ENCODE measurements around the gene PNRC2.
A peak's percentile ranks its signal among the peaks of the same experiment; 100 is the strongest.

The PNRC2 gene

DNA sequence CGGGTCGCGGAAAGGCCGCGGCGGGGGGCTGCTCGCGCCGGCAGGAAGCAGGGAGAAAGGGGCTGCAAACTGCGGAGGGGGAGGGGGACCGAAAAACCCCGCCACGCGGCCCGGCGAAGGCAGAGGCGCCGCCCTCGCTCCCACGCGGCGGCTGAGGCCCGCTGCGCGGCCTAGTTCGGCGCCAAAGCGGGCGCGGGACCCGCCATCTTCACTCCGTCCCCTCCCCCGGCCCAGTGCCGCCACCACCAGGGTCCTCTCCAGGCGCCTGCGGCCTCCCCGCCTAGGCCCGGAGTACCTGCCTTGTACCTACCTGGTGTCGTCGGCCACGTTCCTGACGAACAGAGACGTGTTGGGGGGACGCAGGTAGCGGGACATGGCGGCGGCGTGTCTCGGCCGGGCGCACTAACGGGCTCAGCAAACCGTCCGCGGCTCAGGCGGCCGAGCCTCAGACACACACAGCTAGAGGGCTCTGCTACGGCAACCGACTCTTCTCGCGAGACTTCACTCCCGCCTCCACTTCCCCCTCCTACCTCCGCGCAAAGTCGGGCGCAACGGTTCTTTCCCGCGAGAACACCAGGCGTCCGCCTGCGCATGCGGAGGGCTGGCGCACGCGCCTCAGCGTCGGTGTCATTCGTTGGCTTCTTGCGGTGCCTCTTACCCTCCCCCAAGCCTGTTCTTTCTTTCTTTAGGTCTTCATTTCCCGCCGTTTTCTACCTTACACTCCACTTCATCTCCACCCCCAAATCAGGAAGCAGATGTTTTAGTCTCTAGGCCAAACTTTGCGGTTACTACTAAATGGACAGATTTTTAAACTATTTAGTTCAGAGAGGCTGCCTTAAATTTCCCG lies 20.5 kb downstream of the PNRC2 start, which contains the start of gene SRSF10 (continued):
- no peak for TF ChIP-seq ZNF521 (tag by site-specific recombination; IDR thresholded peaks at IDR 0.05)
- no peak for TF ChIP-seq ZNF830 (tag by site-specific recombination; IDR thresholded peaks at IDR 0.05; ENCODE audit: low read depth)
- TF ChIP-seq, protein P1, sequence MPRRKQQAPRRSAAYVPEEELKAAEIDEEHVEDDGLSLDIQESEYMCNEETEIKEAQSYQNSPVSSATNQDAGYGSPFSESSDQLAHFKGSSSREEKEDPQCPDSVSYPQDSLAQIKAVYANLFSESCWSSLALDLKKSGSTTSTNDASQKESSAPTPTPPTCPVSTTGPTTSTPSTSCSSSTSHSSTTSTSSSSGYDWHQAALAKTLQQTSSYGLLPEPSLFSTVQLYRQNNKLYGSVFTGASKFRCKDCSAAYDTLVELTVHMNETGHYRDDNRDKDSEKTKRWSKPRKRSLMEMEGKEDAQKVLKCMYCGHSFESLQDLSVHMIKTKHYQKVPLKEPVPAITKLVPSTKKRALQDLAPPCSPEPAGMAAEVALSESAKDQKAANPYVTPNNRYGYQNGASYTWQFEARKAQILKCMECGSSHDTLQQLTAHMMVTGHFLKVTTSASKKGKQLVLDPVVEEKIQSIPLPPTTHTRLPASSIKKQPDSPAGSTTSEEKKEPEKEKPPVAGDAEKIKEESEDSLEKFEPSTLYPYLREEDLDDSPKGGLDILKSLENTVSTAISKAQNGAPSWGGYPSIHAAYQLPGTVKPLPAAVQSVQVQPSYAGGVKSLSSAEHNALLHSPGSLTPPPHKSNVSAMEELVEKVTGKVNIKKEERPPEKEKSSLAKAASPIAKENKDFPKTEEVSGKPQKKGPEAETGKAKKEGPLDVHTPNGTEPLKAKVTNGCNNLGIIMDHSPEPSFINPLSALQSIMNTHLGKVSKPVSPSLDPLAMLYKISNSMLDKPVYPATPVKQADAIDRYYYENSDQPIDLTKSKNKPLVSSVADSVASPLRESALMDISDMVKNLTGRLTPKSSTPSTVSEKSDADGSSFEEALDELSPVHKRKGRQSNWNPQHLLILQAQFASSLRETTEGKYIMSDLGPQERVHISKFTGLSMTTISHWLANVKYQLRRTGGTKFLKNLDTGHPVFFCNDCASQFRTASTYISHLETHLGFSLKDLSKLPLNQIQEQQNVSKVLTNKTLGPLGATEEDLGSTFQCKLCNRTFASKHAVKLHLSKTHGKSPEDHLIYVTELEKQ (tag by site-specific recombination; IDR thresholded peaks at IDR 0.05; ENCODE audit: borderline replicate concordance): no peak
- no peak for TF ChIP-seq WT1 (tag by site-specific recombination; IDR thresholded peaks at IDR 0.05)
- TF ChIP-seq ZSCAN30 (tag by site-specific recombination; IDR thresholded peaks at IDR 0.05): peak; percentile 93
- TF ChIP-seq GLI4 (tag by site-specific recombination; IDR thresholded peaks at IDR 0.05): peak; percentile 89
- TF ChIP-seq GLI2 (tag by site-specific recombination; IDR thresholded peaks at IDR 0.05; ENCODE audit: borderline replicate concordance, low read depth): no peak
- TF ChIP-seq HOXC10 (CRISPR knock-in tag; IDR thresholded peaks at IDR 0.05): peak; percentile 81; the same call in 1 of the 2 replicates
- TF ChIP-seq KLF16 (tag by site-specific recombination; IDR thresholded peaks at IDR 0.05): peak; percentile 98
- TF ChIP-seq, protein P2, sequence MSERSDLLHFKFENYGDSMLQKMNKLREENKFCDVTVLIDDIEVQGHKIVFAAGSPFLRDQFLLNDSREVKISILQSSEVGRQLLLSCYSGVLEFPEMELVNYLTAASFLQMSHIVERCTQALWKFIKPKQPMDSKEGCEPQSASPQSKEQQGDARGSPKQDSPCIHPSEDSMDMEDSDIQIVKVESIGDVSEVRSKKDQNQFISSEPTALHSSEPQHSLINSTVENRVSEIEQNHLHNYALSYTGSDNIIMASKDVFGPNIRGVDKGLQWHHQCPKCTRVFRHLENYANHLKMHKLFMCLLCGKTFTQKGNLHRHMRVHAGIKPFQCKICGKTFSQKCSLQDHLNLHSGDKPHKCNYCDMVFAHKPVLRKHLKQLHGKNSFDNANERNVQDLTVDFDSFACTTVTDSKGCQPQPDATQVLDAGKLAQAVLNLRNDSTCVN (tag by site-specific recombination; optimal IDR thresholded peaks at IDR 0.05): peak; percentile 98
- no peak for TF ChIP-seq ZNF311 (tag by site-specific recombination; IDR thresholded peaks at IDR 0.05; ENCODE audit: borderline replicate concordance)
- TF ChIP-seq YY2 (tag by site-specific recombination; IDR thresholded peaks at IDR 0.05): peak; percentile 97
- TF ChIP-seq ZNF548 (tag by site-specific recombination; IDR thresholded peaks at IDR 0.05): no peak
- TF ChIP-seq, protein P3, sequence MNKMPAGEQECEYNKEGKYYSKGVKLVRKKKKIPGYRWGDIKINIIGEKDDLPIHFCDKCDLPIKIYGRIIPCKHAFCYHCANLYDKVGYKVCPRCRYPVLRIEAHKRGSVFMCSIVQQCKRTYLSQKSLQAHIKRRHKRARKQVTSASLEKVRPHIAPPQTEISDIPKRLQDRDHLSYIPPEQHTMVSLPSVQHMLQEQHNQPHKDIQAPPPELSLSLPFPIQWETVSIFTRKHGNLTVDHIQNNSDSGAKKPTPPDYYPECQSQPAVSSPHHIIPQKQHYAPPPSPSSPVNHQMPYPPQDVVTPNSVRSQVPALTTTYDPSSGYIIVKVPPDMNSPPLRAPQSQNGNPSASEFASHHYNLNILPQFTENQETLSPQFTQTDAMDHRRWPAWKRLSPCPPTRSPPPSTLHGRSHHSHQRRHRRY (tag by site-specific recombination; IDR thresholded peaks at IDR 0.05): no peak
- TF ChIP-seq GFI1B (tag by site-specific recombination; IDR thresholded peaks at IDR 0.05): no peak
- TF ChIP-seq, protein P4, sequence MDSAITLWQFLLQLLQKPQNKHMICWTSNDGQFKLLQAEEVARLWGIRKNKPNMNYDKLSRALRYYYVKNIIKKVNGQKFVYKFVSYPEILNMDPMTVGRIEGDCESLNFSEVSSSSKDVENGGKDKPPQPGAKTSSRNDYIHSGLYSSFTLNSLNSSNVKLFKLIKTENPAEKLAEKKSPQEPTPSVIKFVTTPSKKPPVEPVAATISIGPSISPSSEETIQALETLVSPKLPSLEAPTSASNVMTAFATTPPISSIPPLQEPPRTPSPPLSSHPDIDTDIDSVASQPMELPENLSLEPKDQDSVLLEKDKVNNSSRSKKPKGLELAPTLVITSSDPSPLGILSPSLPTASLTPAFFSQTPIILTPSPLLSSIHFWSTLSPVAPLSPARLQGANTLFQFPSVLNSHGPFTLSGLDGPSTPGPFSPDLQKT (IDR thresholded peaks at IDR 0.05; ENCODE audit: borderline replicate concordance, low read depth, low read length): no peak
- TF ChIP-seq, protein P5, sequence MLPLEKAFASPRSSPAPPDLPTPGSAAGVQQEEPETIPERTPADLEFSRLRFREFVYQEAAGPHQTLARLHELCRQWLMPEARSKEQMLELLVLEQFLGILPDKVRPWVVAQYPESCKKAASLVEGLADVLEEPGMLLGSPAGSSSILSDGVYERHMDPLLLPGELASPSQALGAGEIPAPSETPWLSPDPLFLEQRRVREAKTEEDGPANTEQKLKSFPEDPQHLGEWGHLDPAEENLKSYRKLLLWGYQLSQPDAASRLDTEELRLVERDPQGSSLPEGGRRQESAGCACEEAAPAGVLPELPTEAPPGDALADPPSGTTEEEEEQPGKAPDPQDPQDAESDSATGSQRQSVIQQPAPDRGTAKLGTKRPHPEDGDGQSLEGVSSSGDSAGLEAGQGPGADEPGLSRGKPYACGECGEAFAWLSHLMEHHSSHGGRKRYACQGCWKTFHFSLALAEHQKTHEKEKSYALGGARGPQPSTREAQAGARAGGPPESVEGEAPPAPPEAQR (tag by site-specific recombination; IDR thresholded peaks at IDR 0.05): 0 out of 2 replicates have a peak, but pooled peaks have one; percentile 25
- TF ChIP-seq ZNF529 (tag by site-specific recombination; IDR thresholded peaks at IDR 0.05; ENCODE audit: insufficient replicate concordance): no peak
- TF ChIP-seq ZNF248 (tag by site-specific recombination; IDR thresholded peaks at IDR 0.05): no peak
- peak; percentile 44; the same call in 1 of the 2 replicates for TF ChIP-seq ZIC2 (tag by site-specific recombination; IDR thresholded peaks at IDR 0.05)
- TF ChIP-seq ZSCAN23 (tag by site-specific recombination; IDR thresholded peaks at IDR 0.05): no peak; the same call in 1 of the 2 replicates
- TF ChIP-seq, protein P6, sequence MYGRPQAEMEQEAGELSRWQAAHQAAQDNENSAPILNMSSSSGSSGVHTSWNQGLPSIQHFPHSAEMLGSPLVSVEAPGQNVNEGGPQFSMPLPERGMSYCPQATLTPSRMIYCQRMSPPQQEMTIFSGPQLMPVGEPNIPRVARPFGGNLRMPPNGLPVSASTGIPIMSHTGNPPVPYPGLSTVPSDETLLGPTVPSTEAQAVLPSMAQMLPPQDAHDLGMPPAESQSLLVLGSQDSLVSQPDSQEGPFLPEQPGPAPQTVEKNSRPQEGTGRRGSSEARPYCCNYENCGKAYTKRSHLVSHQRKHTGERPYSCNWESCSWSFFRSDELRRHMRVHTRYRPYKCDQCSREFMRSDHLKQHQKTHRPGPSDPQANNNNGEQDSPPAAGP (tag by site-specific recombination; IDR thresholded peaks at IDR 0.05): peak; percentile 55; the same call in 1 of the 2 replicates
- TF ChIP-seq ZNF394 (tag by site-specific recombination; IDR thresholded peaks at IDR 0.05; ENCODE audit: borderline replicate concordance): peak; percentile 39; the same call in 1 of the 2 replicates
- no peak for TF ChIP-seq ZNF585B (tag by site-specific recombination; IDR thresholded peaks at IDR 0.05)
- TF ChIP-seq ZBTB1 (tag by site-specific recombination; IDR thresholded peaks at IDR 0.05): no peak
- TF ChIP-seq HOXD13 (CRISPR knock-in tag; IDR thresholded peaks at IDR 0.05; ENCODE audit: borderline replicate concordance): no peak
- no peak for TF ChIP-seq ZNF777 (tag by site-specific recombination; IDR thresholded peaks at IDR 0.05; ENCODE audit: borderline replicate concordance)
- TF ChIP-seq, protein P7, sequence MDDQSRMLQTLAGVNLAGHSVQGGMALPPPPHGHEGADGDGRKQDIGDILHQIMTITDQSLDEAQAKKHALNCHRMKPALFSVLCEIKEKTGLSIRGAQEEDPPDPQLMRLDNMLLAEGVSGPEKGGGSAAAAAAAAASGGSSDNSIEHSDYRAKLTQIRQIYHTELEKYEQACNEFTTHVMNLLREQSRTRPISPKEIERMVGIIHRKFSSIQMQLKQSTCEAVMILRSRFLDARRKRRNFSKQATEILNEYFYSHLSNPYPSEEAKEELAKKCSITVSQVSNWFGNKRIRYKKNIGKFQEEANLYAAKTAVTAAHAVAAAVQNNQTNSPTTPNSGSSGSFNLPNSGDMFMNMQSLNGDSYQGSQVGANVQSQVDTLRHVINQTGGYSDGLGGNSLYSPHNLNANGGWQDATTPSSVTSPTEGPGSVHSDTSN (CRISPR knock-in tag; IDR thresholded peaks at IDR 0.05): peak; percentile 71; the same call in 1 of the 2 replicates
